Thymus (tissue), 11 donors: ENCODE data around the gene HPS1. TPM values are rescaled to one million over a fixed set of nuclear protein-coding genes. Genes with fewer than 3 reads are reported as not detected.
"Not testable (repeated sequence)": the region's sequence is repeated elsewhere in the genome, so short reads cannot be mapped to it uniquely, and the experiment has no call there.

ENCODE experiments used
- DNase-seq, 9 donors: peaks; one replicate each; pipeline ENCODE4 v3.0.0-alpha.2; 2013; ENCODE audit warnings: low spot score in 9 of 9, low read depth in 6 of 9, missing footprints in 1 of 9
- H3K27ac ChIP-seq, 2 donors: one replicate each; pipeline ENCODE4 v1.5.1; 2013; ENCODE audit warnings: control low read depth in 1 of 2, low read depth in 1 of 2, low read length in 1 of 2, mild to moderate bottlenecking in 1 of 2, moderate library complexity in 1 of 2
- H3K27me3 ChIP-seq, 2 donors: one replicate each; pipeline ENCODE4 v1.5.1; 2013; ENCODE audit warnings: low read length in 1 of 2; ENCODE audit not compliant: control insufficient read depth in 2 of 2, insufficient read depth in 1 of 2
- H3K36me3 ChIP-seq, 2 donors: one replicate each; pipeline ENCODE4 v1.5.1; 2013; ENCODE audit warnings: low read length in 1 of 2, mild to moderate bottlenecking in 1 of 2, moderate library complexity in 1 of 2; ENCODE audit not compliant: control insufficient read depth in 2 of 2, insufficient read depth in 2 of 2
- H3K4me1 ChIP-seq, 2 donors: one replicate each; pipeline ENCODE4 v1.5.1; 2013; ENCODE audit warnings: low read length in 2 of 2; ENCODE audit not compliant: control insufficient read depth in 2 of 2, insufficient read depth in 2 of 2
- H3K4me3 ChIP-seq, 2 donors: one replicate each; pipeline ENCODE4 v1.5.1; 2013; ENCODE audit warnings: low read length in 2 of 2, control low read depth in 1 of 2, mild to moderate bottlenecking in 1 of 2
- H3K9me3 ChIP-seq, 2 donors: one replicate each; pipeline ENCODE4 v1.5.1; 2013; ENCODE audit warnings: low read length in 1 of 2, mild to moderate bottlenecking in 1 of 2; ENCODE audit not compliant: control insufficient read depth in 2 of 2, insufficient read depth in 1 of 2
- whole genome bisulfite sequencing: extraction: QIAGEN DNeasy Blood & Tissue Kit; methylation state at CpG from one replicate; pipeline ENCODE4 v1.1.7; 2013; 5-methylcytosine and 5-hydroxymethylcytosine counted together
- polyA plus RNA-seq: library from polyadenylated mRNA; stranded (reverse); fragments of 200-250 nt; gene quantifications from one replicate; pipeline ENCODE4 v1.2.3, GENCODE V29; 2013
- total RNA-seq: library from RNA; stranded (reverse); fragments of 120-200 nt; gene quantifications from one replicate; pipeline ENCODE4 v1.2.4, GENCODE V29; 2013
- donor health status: healthy.

The HPS1 gene
- total and polyA plus RNA-seq, 2 donors: 22.1 to 50.4 TPM

DNA sequence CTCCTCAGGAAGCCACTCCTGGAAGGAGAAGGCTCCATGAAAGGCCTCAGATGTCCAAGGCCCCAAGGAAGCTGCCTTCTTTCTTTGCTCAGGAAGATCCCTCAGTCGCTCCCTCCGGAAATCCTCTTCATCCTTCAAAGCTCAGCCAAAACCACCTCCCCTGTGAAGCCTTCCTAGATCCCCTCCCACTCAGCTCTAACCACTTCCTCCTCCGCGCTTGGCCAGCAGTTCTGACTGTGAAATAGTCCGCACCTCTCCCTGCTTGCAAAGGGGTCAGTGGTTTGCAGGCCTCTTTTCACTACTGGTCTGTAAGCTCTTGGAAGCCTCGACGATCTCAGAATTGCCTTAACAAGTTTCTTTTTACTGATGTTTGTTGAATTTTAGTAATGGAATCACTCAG lies 55.7 kb downstream of the HPS1 start:
- no peaks in the 10 kb centered on the region for H3K36me3 ChIP-seq

DNA sequence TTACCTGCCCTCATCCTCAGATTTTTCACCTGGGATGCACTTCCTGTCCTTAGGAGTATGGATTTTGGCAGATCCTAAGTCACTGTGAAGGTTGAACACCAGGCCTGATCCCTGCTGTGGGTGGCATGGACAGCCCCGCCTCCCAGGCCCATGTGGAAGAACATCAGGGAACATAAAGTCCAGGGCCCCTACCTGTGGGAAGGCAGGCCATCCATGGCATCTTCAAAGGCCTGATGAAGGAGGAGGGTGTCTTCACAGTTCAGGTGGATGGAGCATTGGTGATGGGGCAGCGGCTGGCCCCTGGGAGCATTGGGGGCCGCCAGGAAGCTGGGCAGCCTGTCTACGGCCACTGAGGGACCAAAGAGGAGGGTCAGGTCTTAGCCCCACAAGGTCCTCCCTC lies 56.3 kb downstream of the HPS1 start:
- Histone ChIP-seq H3K4me3 (no peak overlapping the region), H3K9me3 (no peaks in the 10 kb centered on the region), H3K4me1 (peaks cover 0 to 6% of the 10 kb centered on the region in 2 donors), H3K27ac (no peak overlapping the region), H3K36me3 (no peaks in the 10 kb centered on the region), H3K27me3 (no peaks in the 10 kb centered on the region)
- WGBS: 96% methylated on average over 4 of the region's 4 CpGs
- no peak for DNase-seq

More for the DNA sequence above, 55.7 kb downstream of the HPS1 start:
- Histone ChIP-seq H3K4me3 (no peak overlapping the region), H3K27me3 (no peaks in the 10 kb centered on the region), H3K27ac (no peak overlapping the region), H3K9me3 (no peaks in the 10 kb centered on the region), H3K4me1 (peaks cover 0 to 6% of the 10 kb centered on the region in 2 donors)
- DNase-seq: peak in 1 of 9 donors; percentile 20
- WGBS: 61% methylated on average over 7 of the region's 7 CpGs

DNA sequence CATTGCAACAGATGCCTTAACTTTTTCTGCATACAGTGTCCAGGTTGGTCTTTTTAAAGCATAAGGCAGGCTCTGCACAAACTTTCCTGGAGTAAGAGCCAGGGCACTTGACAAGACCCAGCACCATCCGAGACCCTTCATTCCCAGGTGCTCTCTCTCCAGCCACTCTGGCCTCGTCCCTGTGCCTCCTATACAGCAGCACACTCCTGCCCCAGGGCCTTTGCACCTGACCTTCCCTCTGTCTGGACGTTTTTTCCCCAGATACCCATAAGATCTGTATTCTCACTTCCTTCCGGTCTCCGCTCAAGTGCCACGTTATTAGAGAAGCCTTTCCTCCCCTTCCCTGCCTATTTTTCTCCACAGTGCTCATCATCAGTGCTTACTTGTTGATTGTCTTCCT lies 57.3 kb downstream of the HPS1 start:
- H3K27ac ChIP-seq: no peak overlapping the region
- no peaks in the 10 kb centered on the region for H3K9me3 ChIP-seq
- no peak overlapping the region for H3K4me3 ChIP-seq
- H3K4me1 ChIP-seq: peaks cover 0 to 6% of the 10 kb centered on the region in 2 donors
- 92% methylated on average over 6 of the region's 6 CpGs for WGBS
- H3K36me3 ChIP-seq: no peaks in the 10 kb centered on the region
- H3K27me3 ChIP-seq: no peaks in the 10 kb centered on the region
- no peak for DNase-seq

DNA sequence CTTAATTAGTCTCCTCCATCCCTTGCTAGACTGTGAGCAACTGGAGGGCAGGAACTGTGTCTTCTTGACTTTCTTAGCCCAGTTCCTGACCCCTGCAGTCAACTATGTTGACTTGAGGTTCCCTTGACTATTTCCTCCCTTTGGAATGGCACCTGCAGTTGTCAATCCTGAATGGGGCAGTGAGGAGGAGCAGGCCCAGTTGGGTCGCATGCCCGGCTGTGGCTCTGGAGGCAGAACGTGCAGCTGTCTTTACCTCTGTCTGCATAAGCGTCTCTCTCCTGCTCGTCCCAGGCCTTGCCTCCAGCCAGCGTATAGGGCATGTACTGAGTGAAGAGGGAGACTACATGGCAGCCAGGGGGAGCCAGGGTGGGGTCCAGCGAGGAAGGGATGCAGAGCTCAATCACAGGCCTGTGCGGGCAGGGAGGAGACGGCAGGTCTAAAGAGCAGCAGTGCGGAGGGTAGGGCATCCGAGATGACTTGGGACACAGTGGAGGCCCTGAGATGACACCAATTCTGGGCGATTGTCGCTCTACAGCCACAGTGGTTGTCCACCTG lies 58.6 kb downstream of the HPS1 start:
- no peak overlapping the region for H3K4me3 ChIP-seq
- no peaks in the 10 kb centered on the region for H3K9me3 ChIP-seq
- H3K27ac ChIP-seq: no peak overlapping the region
- DNase-seq: no peak
- H3K36me3 ChIP-seq: no peaks in the 10 kb centered on the region
- over 99% methylated on average over 13 of the region's 13 CpGs for WGBS
- no peaks in the 10 kb centered on the region for H3K27me3 ChIP-seq
- H3K4me1 ChIP-seq: peaks cover 0 to 6% of the 10 kb centered on the region in 2 donors

DNA sequence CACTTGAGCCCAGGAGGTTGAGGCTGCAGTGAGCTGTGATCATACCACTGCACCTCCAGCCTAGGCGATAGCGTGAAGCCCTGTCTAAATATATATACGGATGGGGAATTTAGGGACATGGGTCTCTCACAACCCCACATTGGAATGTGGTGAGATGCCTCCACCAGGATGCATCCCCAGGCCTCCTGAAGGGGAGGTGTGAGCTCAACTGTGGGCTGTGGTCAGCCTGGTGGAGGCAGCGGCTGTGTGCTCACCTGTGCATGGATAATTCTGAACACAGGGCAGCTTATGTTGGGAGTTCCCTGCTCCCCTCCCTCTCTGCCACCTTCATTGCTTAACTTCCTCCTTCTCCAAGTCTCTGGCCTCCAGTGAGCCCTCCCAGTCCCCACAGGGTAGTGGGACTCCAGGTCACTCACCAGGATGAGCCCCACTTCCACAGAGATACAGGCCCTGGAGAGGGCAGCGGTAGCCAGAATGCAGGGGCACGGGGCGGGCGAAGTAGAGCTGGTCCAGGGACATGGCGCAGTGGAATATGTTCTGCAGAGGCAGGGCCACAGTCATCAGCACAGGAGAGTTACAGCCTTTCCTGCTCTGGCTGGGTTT lies 62.1 kb downstream of the HPS1 start:
- 97% methylated on average over 9 of the region's 9 CpGs for WGBS
- H3K27me3 ChIP-seq: no peaks in the 10 kb centered on the region
- no peaks in the 10 kb centered on the region for H3K9me3 ChIP-seq
- no peaks in the 10 kb centered on the region for H3K36me3 ChIP-seq
- H3K4me3 ChIP-seq: no peak overlapping the region
- DNase-seq: no peak
- H3K4me1 ChIP-seq: no peaks in the 10 kb centered on the region
- no peak overlapping the region for H3K27ac ChIP-seq

DNA sequence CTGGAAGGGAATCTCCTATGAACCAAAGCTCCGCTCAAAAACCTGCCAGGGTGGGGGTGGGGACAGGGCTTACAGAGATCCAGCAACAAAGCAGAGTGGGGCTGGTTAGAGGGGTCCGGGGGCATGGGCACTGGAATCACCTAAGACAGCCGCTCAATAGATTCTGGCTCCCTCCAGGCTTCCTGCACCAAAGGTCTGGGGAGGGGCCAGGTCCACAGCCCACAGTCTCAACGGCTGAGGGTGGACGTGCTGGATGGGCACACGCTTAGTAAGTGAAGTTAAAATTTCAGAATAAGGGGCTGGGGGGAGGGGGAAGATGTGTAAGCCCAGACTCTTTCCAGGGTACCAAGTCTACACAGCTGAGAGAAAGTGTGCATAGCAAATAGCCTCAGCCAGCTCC lies 62.9 kb downstream of the HPS1 start:
- DNase-seq: no peak

DNA sequence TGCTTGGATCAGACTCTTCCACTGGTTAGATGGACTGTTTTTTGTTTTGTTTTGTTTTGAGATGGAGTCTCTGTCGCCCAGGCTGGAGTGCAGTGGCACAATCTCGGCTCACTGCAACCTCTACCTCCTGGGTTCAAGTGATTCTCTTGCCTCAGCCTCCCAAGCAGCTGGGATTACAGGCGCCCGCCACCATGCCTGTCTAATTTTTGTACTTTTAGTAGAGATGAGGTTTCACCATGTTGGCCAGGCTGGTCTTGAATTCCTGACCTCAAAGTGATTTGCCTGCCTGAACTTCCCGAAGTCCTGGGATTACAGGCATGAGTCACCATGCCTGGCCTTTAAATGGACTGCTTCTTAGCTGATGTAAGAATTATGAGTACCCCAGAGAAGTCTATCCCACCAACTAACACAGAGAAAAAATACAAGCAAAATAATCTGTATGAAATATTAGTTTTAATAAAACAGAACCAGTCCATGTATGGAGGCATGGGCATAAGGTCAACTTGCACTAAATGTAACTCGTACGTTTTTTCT lies 63.5 kb downstream of the HPS1 start:
- H3K4me3 ChIP-seq, DNase-seq, H3K36me3 ChIP-seq, H3K4me1 ChIP-seq, H3K27me3 ChIP-seq, H3K27ac ChIP-seq, H3K9me3 ChIP-seq: not testable (repeated sequence)
- WGBS: 97% methylated on average over 7 of the region's 7 CpGs

More for the DNA sequence above, 62.9 kb downstream of the HPS1 start:
- WGBS: 95% methylated on average over 6 of the region's 6 CpGs
- Histone ChIP-seq H3K36me3 (no peaks in the 10 kb centered on the region), H3K4me3 (no peak overlapping the region), H3K27ac (no peak overlapping the region), H3K4me1 (no peaks in the 10 kb centered on the region), H3K9me3 (no peaks in the 10 kb centered on the region), H3K27me3 (no peaks in the 10 kb centered on the region)

DNA sequence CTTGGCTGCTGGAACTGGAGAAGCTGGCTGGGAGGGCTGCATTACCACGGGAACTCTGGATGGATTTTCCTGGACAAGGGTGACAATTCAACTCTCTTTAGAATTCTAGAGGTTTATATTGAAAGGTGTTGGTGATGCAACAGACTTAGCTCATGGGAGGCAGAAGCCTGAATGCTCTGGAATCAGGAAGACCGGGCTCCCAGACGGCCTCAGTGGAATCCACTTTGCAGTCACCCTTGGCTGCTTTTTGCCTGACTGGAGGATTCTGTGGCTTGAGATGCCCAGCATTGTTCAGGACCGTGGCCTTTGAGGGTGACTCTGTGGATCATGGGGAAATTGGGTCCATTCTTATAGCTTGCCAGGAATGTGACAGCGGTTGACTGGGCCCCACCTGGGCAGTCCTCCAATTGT lies 64.0 kb downstream of the HPS1 start:
- peaks cover 0 to 2% of the 10 kb centered on the region in 2 donors for H3K9me3 ChIP-seq
- DNase-seq: no peak
- no peaks in the 10 kb centered on the region for H3K36me3 ChIP-seq
- no peaks in the 10 kb centered on the region for H3K4me1 ChIP-seq
- no peaks in the 10 kb centered on the region for H3K27me3 ChIP-seq
- H3K4me3 ChIP-seq: no peak overlapping the region
- 96% methylated on average over 5 of the region's 5 CpGs for WGBS
- H3K27ac ChIP-seq: no peak overlapping the region

DNA sequence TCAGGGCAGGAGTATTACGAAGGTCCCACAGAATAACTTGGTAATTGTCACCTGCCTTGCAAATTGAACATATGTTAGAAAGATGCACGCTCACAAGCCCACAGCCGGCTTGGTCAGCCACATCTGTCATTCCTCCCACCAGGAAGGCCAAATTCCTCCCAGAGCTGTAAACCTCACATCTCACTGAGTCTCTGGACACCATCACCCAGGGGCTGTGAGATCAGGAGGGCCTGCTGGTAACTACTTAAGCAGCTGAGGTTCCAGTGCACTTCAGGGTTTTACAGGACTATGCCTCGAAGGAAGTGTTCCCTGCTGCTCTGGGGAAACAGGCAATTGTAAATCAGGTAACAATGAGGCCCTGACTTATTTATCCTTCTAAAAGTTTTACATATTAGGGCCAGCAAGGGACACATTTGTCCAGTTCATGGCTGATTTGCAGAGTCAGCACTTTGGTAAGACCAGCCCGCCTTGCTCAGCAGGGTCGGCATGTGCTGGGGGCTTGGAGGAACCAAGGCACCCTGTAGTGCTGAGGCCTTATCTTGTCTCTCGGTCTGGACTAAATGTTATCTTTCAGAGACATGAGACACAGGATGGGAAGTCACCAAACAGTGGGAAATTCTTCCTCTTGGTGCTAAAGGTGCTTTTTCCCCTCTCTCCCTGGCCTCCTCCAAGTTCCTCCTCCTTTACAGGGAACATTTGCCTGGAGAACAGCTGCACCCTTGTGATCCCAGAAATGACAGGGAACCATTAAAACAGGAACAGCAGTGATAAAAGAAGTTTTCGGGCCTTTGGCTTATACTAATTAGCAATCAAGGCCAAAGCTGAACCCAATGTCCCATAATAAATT lies 66.0 kb downstream of the HPS1 start:
- no peak for DNase-seq
- 96% methylated on average over 8 of the region's 8 CpGs for WGBS
- Histone ChIP-seq H3K4me1 (no peaks in the 10 kb centered on the region), H3K9me3 (peaks cover 0 to 6% of the 10 kb centered on the region in 2 donors), H3K27ac (no peak overlapping the region), H3K36me3 (no peaks in the 10 kb centered on the region), H3K4me3 (no peak overlapping the region), H3K27me3 (no peaks in the 10 kb centered on the region)
